ENCODE measurements around the gene ITPR3. TPM values are rescaled to one million over a fixed set of nuclear protein-coding genes. Genes with fewer than 3 reads are reported as not detected.

The ITPR3 gene
- total and polyA plus RNA-seq, 5 donors from 2014 or later = 1.3 to 54.5 (median 2.2) TPM

GRCh38 chr6:33714385-33715040 is 93.4 kb downstream of the ITPR3 start:
- peaks cover 22% of the 10 kb centered on the region for H3K4me1 ChIP-seq (ENCODE audit: control insufficient read depth, insufficient read depth, low read length, poor library complexity, severe bottlenecking)
- H3K27me3 ChIP-seq (ENCODE audit: control insufficient read depth, insufficient read depth, low read length) = no peaks in the 10 kb centered on the region
- no peaks in the 10 kb centered on the region for H3K9me3 Mint-ChIP-seq
- no peak overlapping the region for H3K27ac ChIP-seq (ENCODE audit: insufficient read depth, low read length, poor library complexity, severe bottlenecking)
- H3K9me3 ChIP-seq (ENCODE audit: control insufficient read depth in 2 of 2, low read length in 2 of 2) = no peaks in the 10 kb centered on the region
- no peak overlapping the region for H3K4me3 ChIP-seq (ENCODE audit: low read depth, low read length)
- DNase-seq = no peak
- peaks cover 7% of the 10 kb centered on the region for H3K27me3 Mint-ChIP-seq
- no peak overlapping the region for H3K4me3 Mint-ChIP-seq
- H3K4me1 Mint-ChIP-seq = peaks cover 0 to 24% (median 14%) of the 10 kb centered on the region in 4 donors
- ATAC-seq (ENCODE audit: low read depth in 2 of 2) = no peak
- H3K27ac Mint-ChIP-seq = no peak overlapping the region
- peaks cover under 1% of the 10 kb centered on the region for H3K36me3 ChIP-seq (ENCODE audit: control insufficient read depth, insufficient read depth, low read length)
- H3K36me3 Mint-ChIP-seq = peaks cover 5% of the 10 kb centered on the region

- Mint-ChIP-seq H3K27ac (no peak overlapping the region), H3K4me1 (peaks cover 0 to 7% (median 4%) of the 10 kb centered on the region in 4 donors), H3K27me3 (peaks cover 13% of the 10 kb centered on the region), H3K4me3 (no peak overlapping the region), H3K36me3 (no peaks in the 10 kb centered on the region), H3K9me3 (no peaks in the 10 kb centered on the region)
- Histone ChIP-seq H3K4me1 (ENCODE audit: control insufficient read depth, insufficient read depth, low read length, poor library complexity, severe bottlenecking) (peaks cover 7% of the 10 kb centered on the region), H3K27ac (ENCODE audit: insufficient read depth, low read length, poor library complexity, severe bottlenecking) (no peak overlapping the region), H3K4me3 (ENCODE audit: low read depth, low read length) (no peak overlapping the region), H3K36me3 (ENCODE audit: control insufficient read depth, insufficient read depth, low read length) (no peaks in the 10 kb centered on the region), H3K9me3 (ENCODE audit: control insufficient read depth in 2 of 2, low read length in 2 of 2) (no peaks in the 10 kb centered on the region), H3K27me3 (ENCODE audit: control insufficient read depth, insufficient read depth, low read length) (peaks cover 2% of the 10 kb centered on the region)
- DNase-seq (no peak), ATAC-seq (ENCODE audit: low read depth in 2 of 2) (no peak)
These were observed 95.3 kb downstream of the ITPR3 start for GRCh38 chr6:33716379-33716778.

- Histone ChIP-seq H3K4me3 (ENCODE audit: low read depth, low read length) (no peak overlapping the region), H3K27ac (ENCODE audit: insufficient read depth, low read length, poor library complexity, severe bottlenecking) (no peak overlapping the region), H3K27me3 (ENCODE audit: control insufficient read depth, insufficient read depth, low read length) (peaks cover 2% of the 10 kb centered on the region), H3K36me3 (ENCODE audit: control insufficient read depth, insufficient read depth, low read length) (no peaks in the 10 kb centered on the region), H3K9me3 (ENCODE audit: control insufficient read depth in 2 of 2, low read length in 2 of 2) (no peaks in the 10 kb centered on the region), H3K4me1 (ENCODE audit: control insufficient read depth, insufficient read depth, low read length, poor library complexity, severe bottlenecking) (peaks cover 2% of the 10 kb centered on the region)
- no peak for DNase-seq
- ATAC-seq (ENCODE audit: low read depth in 2 of 2) = no peak
- H3K27me3 Mint-ChIP-seq = peaks cover 19% of the 10 kb centered on the region
- no peak overlapping the region for H3K27ac Mint-ChIP-seq
- H3K9me3 Mint-ChIP-seq = no peaks in the 10 kb centered on the region
- H3K4me3 Mint-ChIP-seq = no peak overlapping the region
- H3K4me1 Mint-ChIP-seq = peaks cover 0 to under 1% (median under 1%) of the 10 kb centered on the region in 4 donors
- no peaks in the 10 kb centered on the region for H3K36me3 Mint-ChIP-seq
These were observed 95.9 kb downstream of the ITPR3 start for GRCh38 chr6:33716890-33717632.

DNA sequence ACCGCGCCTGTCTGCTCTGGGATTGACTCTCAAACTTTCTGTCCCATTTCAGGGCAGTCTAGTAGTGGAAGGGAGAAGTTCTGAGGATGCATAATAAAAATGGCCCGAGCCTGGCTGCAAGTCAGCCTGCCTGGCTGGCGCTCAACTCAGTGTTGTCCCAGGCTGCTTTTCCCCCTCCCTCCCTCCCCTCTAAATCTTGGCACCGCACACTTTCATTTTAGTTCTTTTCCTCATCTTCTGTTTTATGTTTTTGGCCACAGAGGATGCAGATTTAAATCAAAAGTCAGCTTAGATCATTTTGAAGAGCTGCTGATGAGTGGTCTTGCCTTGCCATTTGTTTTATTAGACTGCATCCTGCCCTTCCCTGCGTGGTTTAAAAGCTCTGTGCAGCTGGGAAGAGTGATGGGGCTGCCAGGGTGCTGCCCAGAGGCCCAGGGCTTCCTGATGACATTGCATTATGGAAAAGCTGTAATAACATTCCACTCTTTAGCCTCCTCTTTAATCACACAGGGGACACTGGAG is 96.9 kb downstream of the ITPR3 start:
- ATAC-seq (ENCODE audit: low read depth in 2 of 2) = no peak
- H3K27me3 ChIP-seq (ENCODE audit: control insufficient read depth, insufficient read depth, low read length) = peaks cover 4% of the 10 kb centered on the region
- H3K4me3 ChIP-seq (ENCODE audit: low read depth, low read length) = no peak overlapping the region
- no peaks in the 10 kb centered on the region for H3K36me3 ChIP-seq (ENCODE audit: control insufficient read depth, insufficient read depth, low read length)
- Mint-ChIP-seq H3K4me1 (no peaks in the 10 kb centered on the region), H3K9me3 (no peaks in the 10 kb centered on the region), H3K4me3 (no peak overlapping the region), H3K27ac (no peak overlapping the region), H3K36me3 (no peaks in the 10 kb centered on the region), H3K27me3 (peaks cover 28% of the 10 kb centered on the region)
- H3K4me1 ChIP-seq (ENCODE audit: control insufficient read depth, insufficient read depth, low read length, poor library complexity, severe bottlenecking) = no peaks in the 10 kb centered on the region
- H3K9me3 ChIP-seq (ENCODE audit: control insufficient read depth in 2 of 2, low read length in 2 of 2) = no peaks in the 10 kb centered on the region
- DNase-seq = no peak
- H3K27ac ChIP-seq (ENCODE audit: insufficient read depth, low read length, poor library complexity, severe bottlenecking) = no peak overlapping the region

DNA sequence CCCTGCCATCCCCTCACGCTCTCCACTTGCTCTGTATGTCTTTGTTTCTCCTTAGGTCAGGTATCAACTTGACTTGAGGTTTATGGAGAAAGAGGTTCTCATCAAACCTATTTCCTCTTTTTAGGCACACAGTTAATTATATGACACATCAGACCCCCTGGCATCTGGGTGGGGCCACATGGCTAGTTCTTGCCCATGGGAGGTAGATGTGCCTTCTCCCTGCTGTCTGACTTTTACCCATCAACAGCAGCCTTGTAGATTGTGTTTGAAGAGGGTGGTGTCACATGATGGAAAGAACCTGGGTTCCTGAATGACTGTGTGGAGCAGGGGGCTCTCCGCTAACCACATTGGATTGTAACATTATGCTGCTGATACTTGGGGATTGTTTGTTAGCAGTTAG is 97.6 kb downstream of the ITPR3 start:
- no peaks in the 10 kb centered on the region for H3K36me3 Mint-ChIP-seq
- DNase-seq (no peak), ATAC-seq (ENCODE audit: low read depth in 2 of 2) (no peak)
- Histone ChIP-seq H3K9me3 (ENCODE audit: control insufficient read depth in 2 of 2, low read length in 2 of 2) (no peaks in the 10 kb centered on the region), H3K36me3 (ENCODE audit: control insufficient read depth, insufficient read depth, low read length) (no peaks in the 10 kb centered on the region), H3K27me3 (ENCODE audit: control insufficient read depth, insufficient read depth, low read length) (peaks cover 4% of the 10 kb centered on the region), H3K4me1 (ENCODE audit: control insufficient read depth, insufficient read depth, low read length, poor library complexity, severe bottlenecking) (no peaks in the 10 kb centered on the region), H3K4me3 (ENCODE audit: low read depth, low read length) (no peak overlapping the region), H3K27ac (ENCODE audit: insufficient read depth, low read length, poor library complexity, severe bottlenecking) (no peak overlapping the region)
- no peaks in the 10 kb centered on the region for H3K9me3 Mint-ChIP-seq
- no peak overlapping the region for H3K27ac Mint-ChIP-seq
- no peak overlapping the region for H3K4me3 Mint-ChIP-seq
- H3K27me3 Mint-ChIP-seq = peaks cover 35% of the 10 kb centered on the region
- peaks cover 0 to 3% (median 0%) of the 10 kb centered on the region in 4 donors for H3K4me1 Mint-ChIP-seq

DNA sequence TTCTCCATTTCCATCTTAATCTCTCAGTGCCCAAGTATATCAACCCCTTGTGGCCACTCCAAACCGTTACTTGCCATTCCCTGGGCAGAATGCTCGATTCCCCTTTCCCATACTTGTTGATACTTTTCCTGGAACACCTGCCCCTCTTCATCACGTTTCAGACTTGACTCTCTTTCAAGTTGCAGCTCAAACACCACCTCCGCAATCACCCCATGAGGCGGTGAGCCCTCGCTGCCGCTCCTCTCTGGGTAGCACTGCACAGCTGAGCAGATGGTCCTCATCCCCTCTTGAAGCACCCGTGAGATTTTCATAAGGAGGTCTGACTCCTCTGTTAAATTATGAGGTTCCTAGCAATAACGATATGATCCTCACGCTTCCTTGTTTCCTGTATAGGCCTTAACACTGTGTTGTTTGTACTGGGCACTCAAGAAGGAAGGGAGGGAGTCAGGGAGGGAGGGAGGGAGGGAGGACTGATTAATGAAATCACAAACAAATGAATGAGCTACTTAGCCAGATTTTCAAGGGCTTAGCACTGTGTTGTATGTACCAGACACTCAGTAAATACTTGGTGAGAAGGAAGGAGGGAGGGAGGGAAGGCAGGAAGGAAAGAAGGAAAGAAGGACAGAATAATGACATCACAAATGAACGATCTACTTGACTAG is 98.3 kb downstream of the ITPR3 start:
- Mint-ChIP-seq H3K4me1 (peaks cover 0 to 11% (median 2%) of the 10 kb centered on the region in 4 donors), H3K27ac (no peak overlapping the region), H3K9me3 (no peaks in the 10 kb centered on the region), H3K27me3 (peaks cover 35% of the 10 kb centered on the region), H3K36me3 (no peaks in the 10 kb centered on the region), H3K4me3 (no peak overlapping the region)
- H3K4me1 ChIP-seq (ENCODE audit: control insufficient read depth, insufficient read depth, low read length, poor library complexity, severe bottlenecking) = no peaks in the 10 kb centered on the region
- ATAC-seq (ENCODE audit: low read depth in 2 of 2) (no peak), DNase-seq (no peak)
- peaks cover 4% of the 10 kb centered on the region for H3K27me3 ChIP-seq (ENCODE audit: control insufficient read depth, insufficient read depth, low read length)
- H3K27ac ChIP-seq (ENCODE audit: insufficient read depth, low read length, poor library complexity, severe bottlenecking) = no peak overlapping the region
- no peaks in the 10 kb centered on the region for H3K36me3 ChIP-seq (ENCODE audit: control insufficient read depth, insufficient read depth, low read length)
- H3K4me3 ChIP-seq (ENCODE audit: low read depth, low read length) = no peak overlapping the region
- H3K9me3 ChIP-seq (ENCODE audit: control insufficient read depth in 2 of 2, low read length in 2 of 2) = no peaks in the 10 kb centered on the region

GRCh38 chr6:33720998-33721397 is 99.9 kb downstream of the ITPR3 start:
- Mint-ChIP-seq H3K4me1 (peaks cover 0 to 14% (median 3%) of the 10 kb centered on the region in 4 donors), H3K4me3 (no peak overlapping the region), H3K27me3 (peaks cover 42% of the 10 kb centered on the region), H3K27ac (no peak overlapping the region), H3K36me3 (no peaks in the 10 kb centered on the region), H3K9me3 (no peaks in the 10 kb centered on the region)
- Histone ChIP-seq H3K36me3 (ENCODE audit: control insufficient read depth, insufficient read depth, low read length) (no peaks in the 10 kb centered on the region), H3K4me1 (ENCODE audit: control insufficient read depth, insufficient read depth, low read length, poor library complexity, severe bottlenecking) (no peaks in the 10 kb centered on the region), H3K27me3 (ENCODE audit: control insufficient read depth, insufficient read depth, low read length) (peaks cover 6% of the 10 kb centered on the region), H3K4me3 (ENCODE audit: low read depth, low read length) (no peak overlapping the region), H3K9me3 (ENCODE audit: control insufficient read depth in 2 of 2, low read length in 2 of 2) (no peaks in the 10 kb centered on the region), H3K27ac (ENCODE audit: insufficient read depth, low read length, poor library complexity, severe bottlenecking) (no peak overlapping the region)
- ATAC-seq (ENCODE audit: low read depth in 2 of 2) (no peak), DNase-seq (no peak)

All from CD4-positive, CD25-positive, alpha-beta regulatory T cell (primary cell).